Measurements from ENCODE around the gene SLC16A1.
"Not testable (repeated sequence)": the region's sequence is repeated elsewhere in the genome, so short reads cannot be mapped to it uniquely, and the experiment has no call there.

SLC16A1 gene

GRCh38 chr1:112983537-112984131 is 27.6 kb upstream of the SLC16A1 start:
- TF ChIP-seq, protein P1, sequence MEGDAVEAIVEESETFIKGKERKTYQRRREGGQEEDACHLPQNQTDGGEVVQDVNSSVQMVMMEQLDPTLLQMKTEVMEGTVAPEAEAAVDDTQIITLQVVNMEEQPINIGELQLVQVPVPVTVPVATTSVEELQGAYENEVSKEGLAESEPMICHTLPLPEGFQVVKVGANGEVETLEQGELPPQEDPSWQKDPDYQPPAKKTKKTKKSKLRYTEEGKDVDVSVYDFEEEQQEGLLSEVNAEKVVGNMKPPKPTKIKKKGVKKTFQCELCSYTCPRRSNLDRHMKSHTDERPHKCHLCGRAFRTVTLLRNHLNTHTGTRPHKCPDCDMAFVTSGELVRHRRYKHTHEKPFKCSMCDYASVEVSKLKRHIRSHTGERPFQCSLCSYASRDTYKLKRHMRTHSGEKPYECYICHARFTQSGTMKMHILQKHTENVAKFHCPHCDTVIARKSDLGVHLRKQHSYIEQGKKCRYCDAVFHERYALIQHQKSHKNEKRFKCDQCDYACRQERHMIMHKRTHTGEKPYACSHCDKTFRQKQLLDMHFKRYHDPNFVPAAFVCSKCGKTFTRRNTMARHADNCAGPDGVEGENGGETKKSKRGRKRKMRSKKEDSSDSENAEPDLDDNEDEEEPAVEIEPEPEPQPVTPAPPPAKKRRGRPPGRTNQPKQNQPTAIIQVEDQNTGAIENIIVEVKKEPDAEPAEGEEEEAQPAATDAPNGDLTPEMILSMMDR (IDR thresholded peaks at IDR 0.05; ENCODE audit: low read depth, low read length, missing control alignments), result no peak
- H3K4me3 ChIP-seq (ENCODE audit: low read depth, low read length), result no peak overlapping the region
- in situ Hi-C loops (cut with HindIII; ENCODE audit: low sequenced_read_pairs), result no loop called here
- DNase-seq (ENCODE audit: low read depth), result no peak

DNA sequence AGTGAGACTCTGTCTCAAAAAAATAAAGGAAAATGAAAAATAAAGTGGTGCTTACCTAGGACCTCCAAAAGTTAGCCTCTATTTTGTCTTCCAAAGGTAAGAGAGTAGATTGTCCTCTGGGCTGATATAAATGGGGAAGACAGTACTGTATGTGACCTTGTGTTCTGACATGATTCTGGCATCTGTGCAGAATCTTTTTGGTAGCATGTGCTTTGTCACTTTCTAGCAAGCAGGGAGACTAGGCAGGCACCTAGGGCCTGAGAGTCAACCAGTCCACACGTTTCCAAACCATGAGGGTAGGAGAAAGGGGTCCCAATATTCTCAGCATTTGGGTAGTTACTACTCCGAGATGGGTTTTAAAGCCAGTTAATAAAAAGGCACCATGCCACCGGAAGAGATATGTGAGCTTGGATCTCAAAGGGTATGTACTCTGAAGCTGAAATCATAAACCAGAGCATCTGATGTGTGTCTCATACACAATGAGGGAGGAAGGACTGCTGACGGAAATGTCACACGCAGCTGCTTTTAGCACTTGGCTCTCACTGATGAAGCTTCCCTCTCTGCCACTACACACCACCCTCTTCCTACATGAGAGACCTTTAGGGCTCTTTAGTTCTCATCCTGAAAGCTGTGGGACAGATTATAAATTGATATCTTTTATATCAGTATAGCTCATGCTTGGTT is 27.0 kb upstream of the SLC16A1 start:
- no peak overlapping the region for H3K4me3 ChIP-seq (ENCODE audit: low read depth, low read length)
- TF ChIP-seq, protein P1 (IDR thresholded peaks at IDR 0.05; ENCODE audit: low read depth, low read length, missing control alignments), result no peak
- no peak for DNase-seq (ENCODE audit: low read depth)
- in situ Hi-C loops (cut with HindIII; ENCODE audit: low sequenced_read_pairs), result no loop called here

DNA sequence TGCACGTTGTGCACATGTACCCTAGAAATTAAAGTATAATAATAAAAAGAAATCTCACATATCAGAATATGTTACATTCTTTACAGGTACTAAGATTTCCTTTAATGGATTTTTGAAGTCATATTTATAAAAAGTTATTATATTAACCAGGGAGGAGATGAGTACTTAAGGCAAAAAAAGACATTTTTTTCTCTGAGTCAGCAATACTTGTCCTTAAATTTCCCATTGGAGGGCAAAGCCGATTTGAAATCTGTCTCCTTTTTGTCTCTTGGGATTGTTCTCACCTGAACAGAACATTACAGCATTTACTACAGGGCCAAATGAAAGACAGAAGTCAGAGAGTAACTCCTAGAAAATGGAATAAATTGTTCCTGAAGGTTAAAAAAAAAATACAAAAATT is 26.3 kb upstream of the SLC16A1 start:
- TF ChIP-seq, protein P1 (IDR thresholded peaks at IDR 0.05; ENCODE audit: low read depth, low read length, missing control alignments), result no peak
- in situ Hi-C loops (cut with HindIII; ENCODE audit: low sequenced_read_pairs), result no loop called here
- no peak for DNase-seq (ENCODE audit: low read depth)

GRCh38 chr1:112981834-112982233 is 25.8 kb upstream of the SLC16A1 start:
- in situ Hi-C loops (cut with HindIII; ENCODE audit: low sequenced_read_pairs); H3K4me3 ChIP-seq (ENCODE audit: low read depth, low read length): not testable (repeated sequence)

More for the DNA sequence above, 26.3 kb upstream of the SLC16A1 start:
- no peak overlapping the region for H3K4me3 ChIP-seq (ENCODE audit: low read depth, low read length)

GRCh38 chr1:112981426-112981825 is 25.4 kb upstream of the SLC16A1 start:
- no peak for DNase-seq (ENCODE audit: low read depth)
- TF ChIP-seq, protein P1 (IDR thresholded peaks at IDR 0.05; ENCODE audit: low read depth, low read length, missing control alignments), result no peak
- in situ Hi-C loops (cut with HindIII; ENCODE audit: low sequenced_read_pairs), result no loop called here
- H3K4me3 ChIP-seq (ENCODE audit: low read depth, low read length), result no peak overlapping the region

More at GRCh38 chr1:112981834-112982233, 25.8 kb upstream of the SLC16A1 start:
- DNase-seq (ENCODE audit: low read depth), result not testable (repeated sequence)

DNA sequence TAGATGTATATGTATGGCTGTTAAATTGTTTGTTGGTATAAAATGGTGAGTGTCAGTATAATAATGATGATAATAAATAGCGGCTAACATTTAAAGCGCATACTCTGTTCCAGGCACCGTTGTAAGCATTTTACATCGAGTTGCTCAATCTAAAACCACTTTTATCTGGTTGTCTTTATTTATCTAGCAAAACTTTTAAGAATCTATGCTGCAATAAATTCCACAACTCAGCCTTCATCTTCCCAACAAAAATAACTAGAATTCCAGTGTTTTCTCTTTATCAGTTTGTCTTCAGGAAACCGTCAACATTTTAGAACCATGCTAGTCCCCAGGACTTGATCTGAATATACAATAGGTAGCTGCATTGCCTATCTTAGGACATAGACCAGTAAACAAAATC is 19.3 kb upstream of the SLC16A1 start:
- in situ Hi-C loops (cut with HindIII; ENCODE audit: low sequenced_read_pairs), result no loop called here
- no peak overlapping the region for H3K4me3 ChIP-seq (ENCODE audit: low read depth, low read length)
- no peak for DNase-seq (ENCODE audit: low read depth)
- TF ChIP-seq, protein P1 (IDR thresholded peaks at IDR 0.05; ENCODE audit: low read depth, low read length, missing control alignments), result no peak

DNA sequence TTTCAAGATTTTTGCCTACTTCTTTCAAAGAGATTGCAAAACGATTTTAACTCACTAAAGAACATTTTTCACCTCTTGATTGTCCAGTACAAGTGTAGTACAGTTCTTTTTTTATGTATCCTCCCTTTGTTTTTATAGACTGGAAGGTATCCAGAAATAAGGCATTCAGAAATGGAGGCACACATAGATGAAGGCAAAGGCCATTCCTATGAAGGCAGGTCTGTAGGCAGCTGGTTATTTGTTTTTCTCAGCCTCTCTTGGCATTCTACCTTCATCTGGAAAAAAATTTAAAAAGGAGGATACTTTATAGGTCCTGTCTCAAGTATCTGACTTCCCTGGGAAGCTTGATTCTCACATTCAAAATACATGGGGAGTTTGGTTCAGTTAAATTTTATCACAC is 18.6 kb upstream of the SLC16A1 start:
- in situ Hi-C loops (cut with HindIII; ENCODE audit: low sequenced_read_pairs), result no loop called here
- TF ChIP-seq, protein P1 (IDR thresholded peaks at IDR 0.05; ENCODE audit: low read depth, low read length, missing control alignments), result no peak
- DNase-seq (ENCODE audit: low read depth), result no peak
- no peak overlapping the region for H3K4me3 ChIP-seq (ENCODE audit: low read depth, low read length)

All from astrocyte of the cerebellum (primary cell).